HEK293 (cell line): ENCODE results near the gene BAD.
A peak's percentile ranks its signal among the peaks of the same experiment; 100 is the strongest.

ENCODE experiments used
- CTCF ChIA-PET: fragments of 350-600 bp; formaldehyde crosslinking; extraction: SDS; loops from one replicate; lab custom pipeline; 2021; ENCODE audit warnings: antibody characterized with exemption; lab: Yijun Ruan, JAX
- POLR2A ChIA-PET: fragments of 300-600 bp; formaldehyde crosslinking; extraction: SDS; loops from one replicate; lab custom pipeline; 2020; ENCODE audit warnings: antibody characterized with exemption, inconsistent platforms; lab: Yijun Ruan, JAX
- H3K27ac ChIP-seq: fragments of 200-500 bp; sonication (Bioruptor generic); 2 replicates; pipeline ENCODE4 v1.5.1; 2014; ENCODE audit warnings: low read depth, low read length, control low read depth, inconsistent platforms; ENCODE audit errors: extremely low read depth
- H3K36me3 ChIP-seq, 2 experiments: fragments of 200-500 bp in 1 of 2; sonication (Bioruptor generic) in 1 of 2; 1 replicate in 1 of 2; 2 replicates in 1 of 2; pipeline ENCODE4 v1.5.1; 2014 to 2017; ENCODE audit warnings: inconsistent platforms in 2 of 2, low read length in 2 of 2; ENCODE audit not compliant: control insufficient read depth in 2 of 2, insufficient read depth in 1 of 2
- H3K4me1 ChIP-seq: fragments of 200-500 bp; sonication (Bioruptor generic); 2 replicates; pipeline ENCODE4 v1.5.1; 2014; ENCODE audit warnings: mild to moderate bottlenecking, low read length, inconsistent platforms; ENCODE audit not compliant: control insufficient read depth, insufficient read depth
- H3K4me3 ChIP-seq: 2 replicates; pipeline ENCODE4 v1.5.1; 2011; ENCODE audit warnings: low read depth, mild to moderate bottlenecking, control low read depth, low read length, moderate library complexity
- H3K9me3 ChIP-seq: fragments of 200-500 bp; sonication (Bioruptor generic); 2 replicates; pipeline ENCODE4 v1.5.1; 2014; ENCODE audit warnings: low read depth, low read length, inconsistent platforms; ENCODE audit not compliant: control insufficient read depth, insufficient read depth
- EGR2 ChIP-seq: fragments of 450-650 bp; formaldehyde crosslinking; IDR thresholded peaks from 2 replicates; pipeline ENCODE4 v1.5.1; 2016; ENCODE audit warnings: low read depth, missing biosample characterization, missing genetic modification characterization
- YY2 ChIP-seq: fragments of 450-650 bp; formaldehyde crosslinking; IDR thresholded peaks from 2 replicates; pipeline ENCODE4 v1.5.1; 2016; ENCODE audit warnings: missing biosample characterization, missing genetic modification characterization
- ZBTB1 ChIP-seq: fragments of 450-650 bp; formaldehyde crosslinking; IDR thresholded peaks from 2 replicates; pipeline ENCODE4 v1.5.1; 2016; ENCODE audit warnings: missing biosample characterization, missing genetic modification characterization
- ZBTB17 ChIP-seq: fragments of 450-650 bp; formaldehyde crosslinking; IDR thresholded peaks from 2 replicates; pipeline ENCODE4 v1.5.1; 2016; ENCODE audit warnings: missing biosample characterization, missing genetic modification characterization
- ZFHX2 ChIP-seq: fragments of 450-650 bp; formaldehyde crosslinking; conservative IDR thresholded peaks from 2 replicates; pipeline ENCODE4 v1.5.1; 2016; ENCODE audit warnings: missing biosample characterization, missing genetic modification characterization
- ZIC2 ChIP-seq: fragments of 450-650 bp; formaldehyde crosslinking; IDR thresholded peaks from 2 replicates; pipeline ENCODE4 v1.5.1; 2016; ENCODE audit warnings: missing biosample characterization, missing genetic modification characterization
- ZNF221 ChIP-seq: fragments of 450-650 bp; formaldehyde crosslinking; IDR thresholded peaks from 2 replicates; pipeline ENCODE4 v1.5.1; 2017; ENCODE audit warnings: missing biosample characterization, missing genetic modification characterization, borderline replicate concordance
- ZNF354C ChIP-seq: fragments of 450-650 bp; formaldehyde crosslinking; IDR thresholded peaks from 2 replicates; pipeline ENCODE4 v1.5.1; 2016; ENCODE audit warnings: missing biosample characterization, missing genetic modification characterization, low read depth, borderline replicate concordance
- ZNF366 ChIP-seq: fragments of 450-650 bp; formaldehyde crosslinking; conservative IDR thresholded peaks from 2 replicates; pipeline ENCODE4 v1.5.1; 2016; ENCODE audit warnings: missing biosample characterization, missing genetic modification characterization
- ZNF514 ChIP-seq: fragments of 450-650 bp; formaldehyde crosslinking; IDR thresholded peaks from 2 replicates; pipeline ENCODE4 v1.5.1; 2016; ENCODE audit warnings: missing biosample characterization, missing genetic modification characterization
- ZNF626 ChIP-seq: fragments of 450-650 bp; sonication (Bioruptor Pico); formaldehyde crosslinking; IDR thresholded peaks from 2 replicates; pipeline ENCODE4 v1.5.1; 2018; ENCODE audit warnings: missing biosample characterization, missing genetic modification characterization, inconsistent platforms
- ZNF843 ChIP-seq: fragments of 450-650 bp; formaldehyde crosslinking; IDR thresholded peaks from 2 replicates; pipeline ENCODE4 v1.5.1; 2016; ENCODE audit warnings: missing biosample characterization, missing genetic modification characterization
- TF ChIP-seq, protein P1 (sequence below): fragments of 450-650 bp; formaldehyde crosslinking; IDR thresholded peaks from 2 replicates; pipeline ENCODE4 v1.5.1; 2016; ENCODE audit warnings: missing biosample characterization, missing genetic modification characterization, borderline replicate concordance

Gene BAD

DNA sequence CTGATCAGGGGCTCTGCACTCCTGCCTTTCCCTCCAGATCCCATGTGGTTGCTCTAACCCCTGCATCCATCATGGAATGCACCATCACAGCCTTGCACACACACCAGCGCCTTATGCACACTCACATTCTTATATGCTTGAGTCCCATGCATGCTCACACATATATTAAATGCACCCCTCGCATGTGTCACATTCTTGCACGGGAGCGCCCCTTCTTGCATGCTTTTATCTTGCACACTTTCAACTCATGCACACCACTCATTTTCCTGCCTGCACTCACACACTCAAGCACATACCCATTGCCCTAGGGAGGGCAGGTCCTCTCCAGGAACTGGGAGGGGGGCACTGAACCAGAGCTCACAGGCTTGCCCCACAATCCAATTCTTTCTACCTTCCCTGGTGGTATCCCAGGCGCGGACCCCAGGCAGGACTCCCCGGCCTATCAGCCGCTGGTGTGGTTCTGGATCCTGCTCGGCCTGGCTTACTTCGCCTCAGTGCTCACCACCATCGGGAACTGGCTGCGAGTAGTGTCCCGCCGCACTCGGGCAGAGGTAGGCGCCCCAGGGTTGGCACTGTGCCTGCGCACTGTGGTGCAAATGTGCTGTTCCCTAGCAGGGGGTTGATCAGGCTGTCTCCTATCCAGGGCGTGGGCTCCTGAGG, 13.4 kb upstream of the BAD start:
- H3K27ac ChIP-seq, result no peak overlapping the region
- no peaks in the 10 kb centered on the region for H3K36me3 ChIP-seq
- POLR2A ChIA-PET, result no interaction called here
- H3K9me3 ChIP-seq, result no peaks in the 10 kb centered on the region
- peak; percentile 36 for TF ChIP-seq ZBTB17 (tag by site-specific recombination)
- no peak for TF ChIP-seq ZNF626 (tag by site-specific recombination)
- TF ChIP-seq, all 188 proteins: peak for 1
- no peak overlapping the region for H3K4me3 ChIP-seq
- no peaks in the 10 kb centered on the region for H3K4me1 ChIP-seq
- CTCF ChIA-PET, result interaction anchor here (0.6 kb wide), 1 partner anchor 11 kb away, joined by 3 read pairs; no protein-coding TSS in a partner anchor

DNA sequence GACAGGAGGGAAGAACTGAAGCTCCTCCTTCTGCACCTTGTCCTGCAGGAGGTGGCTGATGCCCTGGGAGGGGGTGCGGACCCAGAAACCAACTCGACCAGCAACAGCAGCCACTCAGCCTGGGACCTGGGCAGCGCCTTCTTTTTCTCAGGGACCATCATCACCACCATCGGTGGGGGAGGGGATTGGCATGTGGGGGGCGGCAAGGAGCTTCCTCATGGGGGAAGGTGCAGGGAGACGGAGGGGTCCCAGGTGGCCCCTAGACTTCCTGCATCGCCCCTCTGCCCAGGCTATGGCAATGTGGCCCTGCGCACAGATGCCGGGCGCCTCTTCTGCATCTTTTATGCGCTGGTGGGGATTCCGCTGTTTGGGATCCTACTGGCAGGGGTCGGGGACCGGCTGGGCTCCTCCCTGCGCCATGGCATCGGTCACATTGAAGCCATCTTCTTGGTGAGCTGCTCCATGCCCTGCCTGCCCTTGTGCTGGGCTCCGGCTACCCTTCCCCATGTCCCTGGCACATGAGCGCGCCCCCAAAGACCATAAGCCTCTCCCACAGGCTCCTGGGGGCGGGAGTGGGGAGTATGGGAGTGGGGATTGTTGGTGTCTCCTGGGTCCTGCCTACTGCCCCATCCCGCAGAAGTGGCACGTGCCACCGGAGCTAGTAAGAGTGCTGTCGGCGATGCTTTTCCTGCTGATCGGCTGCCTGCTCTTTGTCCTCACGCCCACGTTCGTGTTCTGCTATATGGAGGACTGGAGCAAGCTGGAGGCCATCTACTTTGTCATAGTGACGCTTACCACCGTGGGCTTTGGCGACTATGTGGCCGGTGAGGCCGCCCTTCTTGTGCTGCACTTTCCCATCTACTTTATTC, 12.6 kb upstream of the BAD start:
- TF ChIP-seq, protein P1, sequence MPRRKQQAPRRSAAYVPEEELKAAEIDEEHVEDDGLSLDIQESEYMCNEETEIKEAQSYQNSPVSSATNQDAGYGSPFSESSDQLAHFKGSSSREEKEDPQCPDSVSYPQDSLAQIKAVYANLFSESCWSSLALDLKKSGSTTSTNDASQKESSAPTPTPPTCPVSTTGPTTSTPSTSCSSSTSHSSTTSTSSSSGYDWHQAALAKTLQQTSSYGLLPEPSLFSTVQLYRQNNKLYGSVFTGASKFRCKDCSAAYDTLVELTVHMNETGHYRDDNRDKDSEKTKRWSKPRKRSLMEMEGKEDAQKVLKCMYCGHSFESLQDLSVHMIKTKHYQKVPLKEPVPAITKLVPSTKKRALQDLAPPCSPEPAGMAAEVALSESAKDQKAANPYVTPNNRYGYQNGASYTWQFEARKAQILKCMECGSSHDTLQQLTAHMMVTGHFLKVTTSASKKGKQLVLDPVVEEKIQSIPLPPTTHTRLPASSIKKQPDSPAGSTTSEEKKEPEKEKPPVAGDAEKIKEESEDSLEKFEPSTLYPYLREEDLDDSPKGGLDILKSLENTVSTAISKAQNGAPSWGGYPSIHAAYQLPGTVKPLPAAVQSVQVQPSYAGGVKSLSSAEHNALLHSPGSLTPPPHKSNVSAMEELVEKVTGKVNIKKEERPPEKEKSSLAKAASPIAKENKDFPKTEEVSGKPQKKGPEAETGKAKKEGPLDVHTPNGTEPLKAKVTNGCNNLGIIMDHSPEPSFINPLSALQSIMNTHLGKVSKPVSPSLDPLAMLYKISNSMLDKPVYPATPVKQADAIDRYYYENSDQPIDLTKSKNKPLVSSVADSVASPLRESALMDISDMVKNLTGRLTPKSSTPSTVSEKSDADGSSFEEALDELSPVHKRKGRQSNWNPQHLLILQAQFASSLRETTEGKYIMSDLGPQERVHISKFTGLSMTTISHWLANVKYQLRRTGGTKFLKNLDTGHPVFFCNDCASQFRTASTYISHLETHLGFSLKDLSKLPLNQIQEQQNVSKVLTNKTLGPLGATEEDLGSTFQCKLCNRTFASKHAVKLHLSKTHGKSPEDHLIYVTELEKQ (tag by site-specific recombination), result no peak
- TF ChIP-seq EGR2 (peak; percentile 27; the same call in 1 of the 2 replicates), ZFHX2 (tag by site-specific recombination) (0 out of 2 replicates have a peak, but pooled peaks have one; percentile 18), ZNF221 (no peak)
- CTCF ChIA-PET, result interaction anchor here (0.6 to 1.7 kb wide), 8 partner anchors 7 to 468 kb away, joined by 3 to 13 read pairs (median 4); partner anchors contain the start of gene PLCB3

DNA sequence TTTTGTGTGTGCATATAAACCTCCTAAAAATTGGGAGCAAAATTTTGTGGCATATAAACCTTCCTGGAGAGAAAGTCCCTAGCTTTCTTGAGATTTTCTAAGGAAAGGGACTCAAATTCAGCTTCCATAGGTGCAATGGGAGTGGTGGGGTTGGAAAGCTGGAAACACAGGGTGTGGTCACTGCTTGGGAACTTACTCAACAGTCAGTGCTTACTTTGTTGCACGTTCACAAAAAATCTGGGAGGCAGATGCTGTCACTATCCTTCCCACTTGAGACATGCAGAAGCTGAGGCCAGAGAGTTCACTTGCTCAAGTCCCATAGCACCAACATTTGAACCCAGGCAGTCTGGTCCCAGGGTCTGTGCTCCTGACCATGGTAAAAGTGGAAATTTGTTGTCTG, 11.8 kb upstream of the BAD start:
- Histone ChIP-seq H3K4me1 (no peaks in the 10 kb centered on the region), H3K36me3 (no peaks in the 10 kb centered on the region), H3K4me3 (no peak overlapping the region), H3K27ac (no peak overlapping the region), H3K9me3 (no peaks in the 10 kb centered on the region)
- POLR2A ChIA-PET, result no interaction called here
- TF ChIP-seq ZNF514 (tag by site-specific recombination), result no peak
- TF ChIP-seq YY2 (tag by site-specific recombination), result no peak
- TF ChIP-seq ZBTB1 (tag by site-specific recombination), result no peak
- no peak for TF ChIP-seq ZNF843 (tag by site-specific recombination)
- no peak for TF ChIP-seq ZIC2 (tag by site-specific recombination)
- no peak for TF ChIP-seq ZNF366 (tag by site-specific recombination)
- TF ChIP-seq ZNF354C, result no peak
- CTCF ChIA-PET, result interaction anchor here (0.6 to 1.7 kb wide), 7 partner anchors 8 to 467 kb away, joined by 3 to 13 read pairs (median 4); partner anchors contain the start of gene PLCB3

More for the DNA sequence above, 12.6 kb upstream of the BAD start:
- no peak overlapping the region for H3K27ac ChIP-seq
- H3K4me1 ChIP-seq, result no peaks in the 10 kb centered on the region
- H3K36me3 ChIP-seq, result no peaks in the 10 kb centered on the region
- no peak overlapping the region for H3K4me3 ChIP-seq
- no peaks in the 10 kb centered on the region for H3K9me3 ChIP-seq
- POLR2A ChIA-PET, result no interaction called here
